HG03571 (cell line): ENCODE data around the gene CDS2.

ENCODE experiments used
- ATAC-seq: cut with Tn5 transposase; IDR thresholded peaks from one replicate; pipeline ENCODE4 v1.9.1; 2021; ENCODE audit not compliant: unreplicated experiment

CDS2 gene

GRCh38 chr20:5150226-5151076 lies 23.6 kb downstream of the CDS2 start:
- ATAC-seq, result no peak

- no peak for ATAC-seq
Measured at GRCh38 chr20:5153152-5153467, 26.3 kb downstream of the CDS2 start.

- no peak for ATAC-seq
Measured at GRCh38 chr20:5153612-5154542, 27.1 kb downstream of the CDS2 start.

- no peak for ATAC-seq
Measured at GRCh38 chr20:5154543-5154925, 27.7 kb downstream of the CDS2 start.

DNA sequence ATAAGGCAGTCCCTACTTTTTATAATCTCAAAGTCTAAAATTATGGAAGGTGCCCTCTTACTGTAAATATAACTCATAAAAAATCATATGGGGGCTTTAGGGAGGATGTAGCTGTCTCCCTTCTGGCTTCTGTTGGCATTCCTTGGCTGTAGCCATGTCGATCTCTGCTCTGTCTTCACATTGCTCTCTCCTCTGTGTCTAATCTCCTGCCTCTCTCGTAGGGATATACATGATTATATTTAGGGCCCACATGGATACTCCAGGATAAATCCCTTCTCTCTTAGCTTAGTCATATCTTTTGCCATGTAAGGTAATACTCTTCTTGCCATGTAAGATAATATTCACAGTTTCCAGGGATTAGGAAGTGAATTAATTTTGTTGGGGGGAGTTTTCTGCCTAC lies 28.6 kb downstream of the CDS2 start:
- ATAC-seq, result no peak

- ATAC-seq, result no peak
Measured at GRCh38 chr20:5156675-5157448, 30.1 kb downstream of the CDS2 start.

- no peak for ATAC-seq
Measured at GRCh38 chr20:5159928-5160327, 33.1 kb downstream of the CDS2 start.

DNA sequence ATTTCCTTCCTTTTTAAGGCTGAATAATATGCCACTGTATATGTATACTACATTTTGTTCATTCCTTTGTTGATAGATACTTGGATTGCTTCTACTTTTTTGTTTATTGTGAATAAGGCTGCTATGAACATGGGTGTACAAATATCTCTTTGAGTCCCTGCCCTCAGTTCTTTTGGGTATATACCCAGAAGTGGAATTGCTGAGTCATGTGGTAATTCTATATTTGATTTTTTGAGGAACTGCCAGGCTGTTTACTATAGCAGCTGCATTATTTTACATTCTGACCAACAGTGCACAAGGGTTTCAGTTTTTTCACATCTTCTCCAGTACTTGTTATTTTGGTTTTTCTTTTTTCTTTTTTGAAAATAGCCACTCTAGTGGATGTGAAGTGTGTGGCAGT lies 34.1 kb downstream of the CDS2 start:
- no peak for ATAC-seq

DNA sequence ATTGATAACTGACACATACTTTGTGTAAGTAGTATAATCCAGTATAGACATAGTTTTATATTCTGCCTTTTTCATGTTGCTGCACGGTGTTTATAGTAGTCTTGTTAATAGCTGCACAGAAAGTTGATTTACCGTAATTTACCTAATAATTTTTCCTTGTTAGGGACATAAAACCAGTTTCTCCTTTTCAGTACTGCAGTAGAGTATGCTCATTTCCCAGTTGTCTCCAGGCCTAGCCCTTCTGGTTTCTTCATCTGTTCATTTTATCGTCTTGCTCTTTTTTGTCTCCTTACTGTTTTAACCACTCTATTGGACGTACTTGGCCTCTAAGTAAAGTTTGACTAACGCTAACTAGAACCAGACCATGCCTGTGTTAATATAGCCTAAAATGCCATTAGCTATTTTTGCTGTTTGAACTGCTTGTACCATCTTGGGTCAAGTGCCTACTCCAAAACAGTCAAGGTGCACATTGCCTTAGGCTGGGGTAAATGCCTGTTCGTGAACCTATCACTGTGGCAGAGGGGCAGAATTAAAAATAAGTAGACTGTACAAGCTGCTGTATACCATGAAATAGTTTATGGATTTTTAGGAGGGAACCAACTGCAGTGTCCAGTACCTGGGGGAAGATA lies 34.8 kb downstream of the CDS2 start:
- ATAC-seq, result no peak

DNA sequence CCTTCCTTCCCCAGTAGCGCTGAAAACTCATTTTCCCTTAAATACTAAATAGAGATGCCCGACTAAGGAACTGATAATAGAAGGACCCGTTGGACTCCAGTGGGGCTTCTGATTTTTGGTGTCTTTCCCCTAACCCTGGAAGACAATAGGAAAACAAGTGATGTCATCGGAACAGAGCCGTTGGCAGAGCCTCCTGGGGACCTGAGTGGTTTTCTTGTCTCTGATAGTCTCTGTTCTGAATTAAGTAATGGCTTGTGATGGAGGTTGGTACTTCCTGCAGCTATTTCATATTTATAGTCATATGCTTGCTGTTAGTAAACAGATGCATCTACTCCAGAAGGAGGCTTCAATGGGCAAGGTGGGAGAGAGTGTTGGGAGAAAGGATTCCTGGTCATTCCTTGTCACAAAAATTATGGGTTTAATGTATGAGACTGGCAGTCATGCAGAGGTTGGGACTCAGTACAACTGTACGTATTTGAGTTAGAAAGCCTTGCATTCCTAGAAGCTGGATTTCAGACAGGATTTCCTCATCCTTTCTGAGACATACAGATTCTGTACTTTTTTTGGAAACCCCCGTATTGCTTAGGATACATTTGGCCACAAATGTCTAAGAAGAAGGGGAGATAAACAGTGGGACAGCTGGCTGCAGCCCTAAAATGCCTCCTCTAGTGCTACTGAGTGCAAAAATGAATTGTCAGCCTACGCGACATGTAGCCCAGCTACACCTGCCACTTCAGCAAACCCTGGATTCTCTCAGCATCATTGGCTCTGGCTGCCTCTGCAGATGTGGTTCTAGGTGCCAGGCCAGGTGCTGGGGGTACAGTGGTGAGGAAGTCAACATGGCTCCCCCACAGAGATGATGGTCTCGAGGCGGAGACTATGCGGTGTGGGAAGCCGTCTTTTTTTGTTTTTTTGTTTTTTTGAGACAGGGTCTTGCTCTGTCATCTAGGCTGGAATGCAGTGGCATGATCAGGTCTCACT lies 38.1 kb downstream of the CDS2 start:
- ATAC-seq, result no peak

DNA sequence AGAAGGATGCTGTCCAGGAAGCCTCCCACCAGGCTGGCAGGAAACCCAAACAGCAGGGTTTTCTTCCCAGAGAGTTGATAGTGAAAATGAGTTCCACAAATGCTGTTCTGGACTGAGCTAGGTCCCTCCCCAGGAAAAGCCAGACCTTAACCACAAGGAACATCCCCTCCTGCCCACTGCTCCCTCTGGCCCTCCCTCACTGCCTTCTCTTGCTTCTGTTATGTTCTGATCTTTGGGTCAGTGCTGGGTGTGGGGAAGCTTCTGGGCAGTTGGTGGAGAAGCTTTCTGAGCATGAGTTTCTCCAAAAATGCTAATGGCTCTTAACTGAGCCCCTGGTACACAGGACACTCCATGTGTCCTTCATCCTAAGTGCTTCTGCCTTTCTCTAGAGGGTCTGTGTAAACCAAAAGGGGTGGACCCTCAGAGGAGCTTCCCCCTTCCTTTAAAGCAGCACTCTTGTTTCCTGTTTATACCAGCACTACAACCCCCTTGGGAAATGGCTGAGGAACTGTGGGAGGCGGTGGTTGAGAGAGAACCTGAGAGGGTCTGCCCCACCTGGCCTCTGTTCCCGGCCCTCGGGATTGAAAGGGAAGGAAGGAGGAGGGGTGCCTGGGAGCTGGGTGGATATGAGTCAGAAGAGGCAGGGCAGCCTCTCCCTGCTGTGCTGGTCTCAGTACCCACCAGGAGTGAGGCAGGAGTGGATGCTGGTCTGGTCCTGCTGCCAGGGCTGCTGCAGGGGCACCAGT lies 42.0 kb downstream of the CDS2 start:
- no peak for ATAC-seq

DNA sequence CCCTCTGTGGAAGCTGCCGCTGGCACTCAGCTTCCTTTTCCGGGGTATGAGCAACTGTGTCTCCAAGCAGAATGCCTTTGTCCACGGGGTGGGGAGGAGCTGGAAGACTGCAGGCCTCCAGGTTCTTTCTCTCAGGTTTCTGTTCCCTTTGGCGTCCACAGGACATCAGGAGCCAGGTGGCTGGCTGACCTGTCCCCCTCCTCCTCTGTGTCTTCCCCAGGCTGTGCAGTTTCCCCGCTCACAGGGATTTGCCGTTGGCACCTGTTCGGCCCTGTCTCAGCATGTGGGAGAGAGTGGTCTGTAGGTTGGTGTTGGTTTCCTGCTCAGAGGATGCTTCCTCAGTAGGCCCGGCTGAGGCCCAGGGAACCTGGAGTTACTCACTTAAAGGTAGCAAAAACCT lies 43.5 kb downstream of the CDS2 start:
- ATAC-seq, result no peak

DNA sequence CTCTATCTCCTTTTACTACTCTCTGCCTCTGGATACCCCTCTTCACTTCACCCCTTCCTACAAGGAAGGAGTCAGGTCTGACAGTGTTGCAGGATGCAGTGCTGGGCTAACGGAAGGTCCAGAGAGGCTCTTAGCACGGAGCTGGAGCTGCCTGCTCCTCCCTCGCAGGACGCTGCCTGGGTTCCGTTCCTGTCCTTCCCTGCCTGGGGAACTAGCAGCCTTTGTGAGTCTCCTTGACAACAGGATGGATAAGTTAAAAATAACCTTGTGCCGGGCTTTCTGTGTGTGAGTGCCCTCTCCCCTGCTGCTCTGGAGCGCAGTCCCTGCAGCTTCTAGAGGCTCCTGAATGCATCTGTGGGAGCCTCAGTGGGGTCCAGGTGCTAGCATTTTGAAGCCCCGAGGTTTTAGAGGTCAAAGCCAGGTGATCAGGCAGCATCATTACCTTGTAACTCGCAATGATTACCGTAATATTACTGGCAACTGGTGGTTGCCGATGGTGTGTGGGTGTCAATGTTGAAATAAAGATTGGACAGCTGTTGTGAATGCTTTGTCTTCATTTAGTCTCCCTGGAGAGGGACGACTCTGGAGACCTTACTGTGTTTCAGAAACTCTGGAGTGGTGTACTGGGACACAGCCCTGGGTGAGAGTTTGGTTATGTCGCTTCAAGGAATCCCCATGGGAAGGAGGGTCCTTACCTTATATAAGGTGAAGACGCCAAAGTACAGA lies 44.4 kb downstream of the CDS2 start:
- ATAC-seq, result no peak

DNA sequence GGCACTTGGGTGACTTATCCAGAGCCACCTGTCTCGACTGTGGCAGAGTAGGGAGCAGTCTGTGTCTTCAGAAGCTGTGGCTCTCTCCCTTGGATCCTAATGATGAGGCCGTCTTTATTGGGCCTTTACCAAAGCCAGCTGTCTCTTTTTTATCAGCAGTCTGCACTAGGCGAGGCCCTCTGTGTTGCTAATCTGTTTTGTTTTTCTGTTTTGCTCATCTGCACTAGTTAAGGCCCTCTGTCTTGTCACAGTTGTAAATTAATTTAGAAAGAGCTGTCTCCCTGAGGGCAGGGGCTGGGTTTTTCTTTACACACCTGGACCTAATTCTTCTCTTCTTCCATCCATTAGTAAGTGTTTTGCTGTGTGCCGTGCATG lies 45.0 kb downstream of the CDS2 start:
- no peak for ATAC-seq

- ATAC-seq, result no peak
Measured at GRCh38 chr20:5172167-5172601, 45.4 kb downstream of the CDS2 start.

DNA sequence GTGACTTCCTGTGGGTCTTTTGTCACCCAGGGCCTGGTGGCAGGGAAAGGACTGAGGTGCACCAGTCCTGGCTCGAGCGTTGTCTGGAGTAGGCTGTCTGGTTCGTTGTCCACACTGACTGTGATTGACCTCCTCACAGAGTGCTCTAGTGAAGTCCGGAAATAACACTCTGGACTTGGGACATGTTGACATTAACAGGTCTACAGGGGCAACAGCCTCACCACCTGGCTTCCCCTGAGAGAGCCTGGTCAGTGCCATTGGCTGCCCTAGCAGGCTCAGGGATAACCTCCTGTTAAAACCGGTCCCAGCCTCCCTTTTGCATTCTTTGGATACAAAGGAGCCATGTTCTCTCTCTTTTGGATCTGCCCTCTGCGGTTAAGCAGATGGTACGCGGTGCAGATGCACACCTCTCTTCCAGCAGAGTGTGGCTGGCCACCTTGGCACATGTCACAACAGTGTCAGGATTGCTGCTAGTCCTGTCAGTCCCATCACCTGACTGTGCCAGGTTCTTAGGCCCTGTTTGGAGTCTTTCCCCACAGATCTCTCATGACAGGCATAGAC lies 46.2 kb downstream of the CDS2 start:
- no peak for ATAC-seq

DNA sequence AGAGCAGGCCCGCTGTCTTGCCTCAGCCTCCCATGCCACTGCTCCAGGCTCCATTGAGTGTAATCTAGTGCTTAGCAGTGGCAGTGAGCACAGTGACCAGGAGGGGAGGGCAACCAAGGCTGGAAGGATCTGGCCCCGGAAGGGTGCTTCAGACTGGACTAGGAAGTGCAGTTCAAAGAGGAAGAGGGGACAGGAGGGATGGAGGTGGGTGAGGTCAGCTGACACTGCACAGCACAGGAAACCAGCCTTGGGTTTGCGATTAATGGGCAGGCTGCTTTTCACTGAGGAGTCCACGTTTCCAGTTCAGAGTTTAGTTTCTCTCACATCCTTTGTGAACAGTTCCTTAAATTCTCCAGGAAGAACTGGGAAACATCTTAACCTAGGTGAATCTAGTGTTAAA lies 46.9 kb downstream of the CDS2 start:
- ATAC-seq, result no peak

DNA sequence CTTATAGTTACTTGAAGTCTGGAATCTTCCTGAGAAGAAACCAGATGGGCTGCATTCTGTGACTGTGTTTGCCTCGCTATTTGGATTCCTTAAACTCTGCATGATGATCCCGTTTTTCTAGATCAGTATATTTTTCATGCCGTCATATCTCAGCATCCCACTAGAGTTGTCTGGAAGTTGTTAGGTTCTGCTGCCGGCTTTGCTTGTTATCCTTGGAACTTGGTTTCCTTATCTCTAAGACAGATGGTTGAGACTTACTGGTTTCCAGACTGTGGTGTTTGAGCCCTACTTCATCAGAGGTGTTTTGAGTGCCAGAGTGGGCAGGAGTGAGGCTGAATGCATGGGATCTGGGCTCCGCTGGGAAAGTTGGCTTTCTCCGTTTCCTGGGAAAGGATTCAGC lies 50.3 kb downstream of the CDS2 start:
- ATAC-seq, result no peak
